NT2/D1 (cell line): ENCODE results near the gene MYPN.

Experiments used
- DNase-seq: peaks from one replicate; pipeline ENCODE4 v3.0.0-alpha.2; 2011; ENCODE audit warnings: low read depth, low spot score
- H3K27me3 ChIP-seq: 2 replicates; pipeline ENCODE4 v1.6.0; 2011; ENCODE audit warnings: mild to moderate bottlenecking; ENCODE audit not compliant: insufficient read length, insufficient read depth
- H3K36me3 ChIP-seq: 2 replicates; pipeline ENCODE4 v1.6.1; 2011; ENCODE audit warnings: mild to moderate bottlenecking, low read length, mixed read lengths; ENCODE audit not compliant: insufficient read depth, insufficient read length
- H3K4me1 ChIP-seq: 2 replicates; pipeline ENCODE4 v1.5.1; 2011; ENCODE audit not compliant: insufficient read depth, insufficient read length
- H3K4me3 ChIP-seq: 2 replicates; pipeline ENCODE4 v1.5.1; 2011; ENCODE audit warnings: low read depth; ENCODE audit not compliant: insufficient read length
- H3K9ac ChIP-seq: 2 replicates; pipeline ENCODE4 v1.6.0; 2011; ENCODE audit warnings: low read depth; ENCODE audit not compliant: insufficient read length
- H3K9me3 ChIP-seq: 2 replicates; pipeline ENCODE4 v1.5.1; 2011; ENCODE audit warnings: mild to moderate bottlenecking, low read length; ENCODE audit not compliant: insufficient read depth
- SUZ12 ChIP-seq: IDR thresholded peaks from 2 replicates; pipeline ENCODE4 v1.6.1; 2011; ENCODE audit not compliant: insufficient read length, insufficient read depth; ENCODE audit errors: extremely low read depth
- YY1 ChIP-seq: IDR thresholded peaks from 2 replicates; pipeline ENCODE4 v1.6.1; 2011; ENCODE audit not compliant: insufficient read length, insufficient read depth
- ZNF274 ChIP-seq: IDR thresholded peaks from 2 replicates; pipeline ENCODE4 v1.6.1; 2011; ENCODE audit warnings: mild to moderate bottlenecking, low read depth, low read length

Gene MYPN

DNA sequence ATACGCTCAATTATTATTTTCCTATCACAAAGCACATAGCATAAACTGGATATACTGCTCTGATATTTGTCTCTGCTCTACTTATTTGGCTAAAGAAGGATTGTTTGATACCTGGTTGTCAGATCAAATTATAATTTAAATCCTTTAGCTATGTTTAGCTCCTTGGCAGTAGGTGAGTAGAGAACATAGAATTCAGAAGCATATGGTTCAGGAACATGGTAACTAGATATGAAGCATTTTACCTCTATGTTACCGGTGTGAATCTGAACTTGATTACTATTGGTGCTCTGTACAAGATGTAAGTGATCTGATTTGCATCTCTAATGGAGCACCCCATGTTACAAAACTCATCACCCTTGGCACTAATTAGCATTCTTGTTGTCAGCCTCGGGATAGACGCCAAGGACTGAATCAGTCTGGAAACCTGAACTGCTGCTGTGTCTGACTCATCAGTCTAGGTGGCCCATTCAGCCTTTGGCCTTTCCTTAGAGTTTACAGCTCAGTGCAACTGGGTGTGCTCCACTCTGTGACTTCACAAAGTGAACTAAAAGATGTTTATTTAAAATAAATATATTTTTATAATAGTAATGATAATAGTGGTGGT is 12.3 kb upstream of the MYPN start:
- Histone ChIP-seq H3K27me3 (no peaks in the 10 kb centered on the region), H3K36me3 (no peaks in the 10 kb centered on the region), H3K9ac (no peak overlapping the region), H3K4me1 (no peaks in the 10 kb centered on the region), H3K9me3 (no peaks in the 10 kb centered on the region), H3K4me3 (no peak overlapping the region)
- TF ChIP-seq ZNF274: no peak
- TF ChIP-seq YY1: no peak
- TF ChIP-seq SUZ12: no peak
- DNase-seq: peak; percentile 62

DNA sequence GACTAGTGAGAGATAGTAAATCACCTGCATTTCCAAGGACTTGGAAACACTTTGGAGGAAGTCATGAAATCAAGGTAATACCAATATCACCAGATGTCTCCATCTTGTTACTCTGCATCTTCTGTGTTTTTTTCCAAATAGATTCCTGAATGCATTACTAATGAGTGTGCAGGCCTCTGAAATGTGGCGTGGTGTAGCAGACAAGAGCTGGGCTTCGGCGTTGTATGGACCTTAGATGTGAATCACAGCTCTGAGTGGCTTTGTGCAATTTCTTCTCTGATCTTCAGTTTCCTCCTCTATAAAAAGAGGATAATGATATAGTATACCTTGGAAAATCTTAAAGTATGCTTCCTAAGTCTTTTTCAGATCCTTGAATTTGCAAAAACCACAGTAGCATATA is 9.6 kb upstream of the MYPN start:
- no peak for DNase-seq
- no peaks in the 10 kb centered on the region for H3K4me1 ChIP-seq
- H3K9me3 ChIP-seq: no peaks in the 10 kb centered on the region
- H3K9ac ChIP-seq: no peak overlapping the region
- no peaks in the 10 kb centered on the region for H3K27me3 ChIP-seq
- H3K4me3 ChIP-seq: no peak overlapping the region
- no peaks in the 10 kb centered on the region for H3K36me3 ChIP-seq
- TF ChIP-seq YY1: no peak
- TF ChIP-seq SUZ12: no peak
- no peak for TF ChIP-seq ZNF274

DNA sequence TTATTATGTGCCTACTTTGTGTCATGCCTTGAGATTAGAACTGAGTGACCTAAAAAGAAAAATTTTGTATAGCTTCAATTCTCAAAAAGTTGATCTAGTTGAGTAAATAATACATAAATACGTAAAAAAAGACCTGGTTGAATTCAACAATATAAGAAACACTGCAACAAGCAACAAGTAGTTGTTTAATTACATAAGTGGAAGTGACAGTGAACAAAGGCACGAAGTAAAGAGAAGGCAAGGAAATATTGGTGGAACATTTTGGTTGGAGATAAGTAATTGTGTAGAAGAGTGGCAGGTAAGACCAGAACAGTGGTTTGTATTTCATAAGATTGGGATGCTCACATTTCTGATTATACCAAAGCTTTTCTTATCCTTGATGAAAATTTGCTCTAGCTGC is 8.2 kb upstream of the MYPN start:
- DNase-seq: no peak
- no peak overlapping the region for H3K4me3 ChIP-seq
- H3K9ac ChIP-seq: no peak overlapping the region
- no peaks in the 10 kb centered on the region for H3K27me3 ChIP-seq
- no peaks in the 10 kb centered on the region for H3K9me3 ChIP-seq
- H3K36me3 ChIP-seq: no peaks in the 10 kb centered on the region
- no peaks in the 10 kb centered on the region for H3K4me1 ChIP-seq
- TF ChIP-seq ZNF274 (no peak), SUZ12 (no peak), YY1 (no peak)

DNA sequence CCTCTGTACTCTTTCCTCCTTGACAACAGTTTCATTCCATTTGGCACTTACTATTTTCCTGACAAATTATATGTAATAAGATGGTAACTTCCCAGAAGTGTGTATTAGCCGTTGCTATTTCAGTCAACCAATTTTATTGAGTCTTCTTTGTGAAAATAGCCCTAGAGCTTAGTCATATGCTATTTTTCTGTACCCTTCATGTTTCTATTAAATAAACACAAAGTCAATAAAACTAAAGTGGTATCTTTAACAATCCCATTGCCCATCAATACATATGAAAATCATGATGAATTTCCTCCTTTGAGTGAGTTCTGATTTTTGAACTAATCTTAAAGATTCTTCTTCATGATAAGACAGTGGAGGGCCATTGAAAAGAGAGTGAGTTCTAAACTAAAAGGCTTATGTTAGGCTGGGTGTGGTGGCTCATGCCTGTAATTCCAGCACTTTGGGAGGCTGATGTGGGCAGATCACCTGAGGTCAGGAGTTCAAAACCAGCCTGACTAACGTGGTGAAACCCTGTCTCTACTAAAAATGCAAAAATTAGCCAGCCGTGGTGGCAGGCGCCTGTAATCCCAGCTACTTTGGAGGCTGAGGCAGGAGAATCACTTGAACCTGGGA is 5.9 kb upstream of the MYPN start:
- no peaks in the 10 kb centered on the region for H3K4me1 ChIP-seq
- no peak for DNase-seq
- no peaks in the 10 kb centered on the region for H3K27me3 ChIP-seq
- no peak overlapping the region for H3K9ac ChIP-seq
- no peaks in the 10 kb centered on the region for H3K9me3 ChIP-seq
- no peak for TF ChIP-seq SUZ12
- no peak for TF ChIP-seq YY1
- no peak for TF ChIP-seq ZNF274
- H3K4me3 ChIP-seq: no peak overlapping the region
- no peaks in the 10 kb centered on the region for H3K36me3 ChIP-seq

DNA sequence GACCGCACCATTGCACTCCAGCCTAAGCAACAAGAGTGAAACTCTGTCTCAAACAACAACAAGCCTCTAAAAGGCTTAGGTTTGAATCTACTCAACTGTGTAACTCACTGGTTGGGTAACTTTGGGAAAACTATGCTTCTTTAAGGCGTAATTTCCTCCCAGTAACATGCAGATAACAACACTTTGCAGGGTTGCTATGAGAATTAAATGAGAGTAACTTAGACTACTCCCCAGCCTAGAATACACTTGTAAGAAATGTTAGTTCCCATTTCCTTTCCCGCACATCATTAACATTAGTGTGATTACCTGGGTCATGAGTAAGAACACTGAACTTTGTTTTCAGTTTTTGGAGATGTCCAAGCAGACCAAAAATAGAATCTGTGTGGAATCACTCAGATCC is 5.4 kb upstream of the MYPN start:
- no peak for TF ChIP-seq ZNF274
- TF ChIP-seq SUZ12: no peak
- TF ChIP-seq YY1: no peak
- DNase-seq: no peak
- Histone ChIP-seq H3K4me3 (no peak overlapping the region), H3K9me3 (no peaks in the 10 kb centered on the region), H3K36me3 (no peaks in the 10 kb centered on the region), H3K27me3 (no peaks in the 10 kb centered on the region), H3K9ac (no peak overlapping the region), H3K4me1 (no peaks in the 10 kb centered on the region)

DNA sequence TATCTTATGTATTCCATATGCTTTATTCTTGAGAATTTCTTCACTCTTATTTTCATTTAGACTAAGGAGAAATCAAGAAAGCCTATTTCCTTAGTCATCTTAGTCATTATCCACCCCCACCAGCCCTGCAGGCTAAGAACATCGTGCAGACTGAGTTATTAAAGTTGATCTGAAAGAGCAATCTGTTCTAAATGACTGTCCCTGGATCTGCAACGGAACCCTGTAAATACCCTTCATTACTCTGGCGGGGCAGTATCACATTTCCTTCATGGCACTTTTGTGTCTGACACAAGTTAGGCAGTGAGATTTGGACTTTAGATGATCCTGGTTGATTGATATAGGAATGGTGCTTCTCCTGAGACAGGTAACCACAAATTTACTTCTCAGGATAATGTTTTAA is 3.5 kb upstream of the MYPN start:
- no peaks in the 10 kb centered on the region for H3K9me3 ChIP-seq
- no peaks in the 10 kb centered on the region for H3K27me3 ChIP-seq
- no peak overlapping the region for H3K9ac ChIP-seq
- TF ChIP-seq SUZ12 (no peak), YY1 (no peak), ZNF274 (no peak)
- H3K36me3 ChIP-seq: no peaks in the 10 kb centered on the region
- DNase-seq: no peak
- H3K4me3 ChIP-seq: no peak overlapping the region
- no peaks in the 10 kb centered on the region for H3K4me1 ChIP-seq

DNA sequence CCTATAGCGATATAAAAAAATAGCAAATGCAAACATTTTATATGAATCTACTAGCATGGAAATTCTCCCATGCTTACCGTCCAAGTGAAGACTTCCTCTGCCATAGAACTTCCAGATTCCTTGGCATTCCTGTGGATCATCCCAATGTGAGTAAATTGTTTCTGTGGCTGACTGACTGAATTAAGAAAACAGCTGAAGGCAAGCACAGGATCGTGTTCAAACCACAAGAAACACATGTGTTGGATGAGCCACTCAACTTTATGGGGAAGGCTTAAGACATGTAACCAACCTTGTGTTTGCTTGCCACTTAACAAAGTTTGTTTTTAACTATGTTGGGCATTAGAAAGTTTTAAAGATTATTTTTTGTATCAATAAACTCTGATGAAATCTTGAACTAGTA is 2.6 kb upstream of the MYPN start:
- no peaks in the 10 kb centered on the region for H3K4me1 ChIP-seq

More for the DNA sequence above, 2.6 kb upstream of the MYPN start:
- Histone ChIP-seq H3K4me3 (no peak overlapping the region), H3K27me3 (no peaks in the 10 kb centered on the region), H3K36me3 (no peaks in the 10 kb centered on the region), H3K9me3 (no peaks in the 10 kb centered on the region), H3K9ac (no peak overlapping the region)
- DNase-seq: no peak
- TF ChIP-seq ZNF274 (no peak), YY1 (no peak), SUZ12 (no peak)
